HepG2 (cell line): ENCODE results near the gene RHOT2. TPM values are rescaled to one million over a fixed set of nuclear protein-coding genes. Genes with fewer than 3 reads are reported as not detected.

Experiments used
- MTA1 ChIP-seq: sonication (generic); formaldehyde crosslinking; IDR thresholded peaks from 2 replicates; pipeline ENCODE4 v1.4.0; 2020; ENCODE audit warnings: missing genetic modification reagents, mild to moderate bottlenecking, borderline replicate concordance
- TBX2 ChIP-seq: sonication (generic); formaldehyde crosslinking; IDR thresholded peaks from 2 replicates; pipeline ENCODE4 v1.5.0; 2020; ENCODE audit warnings: missing genetic modification reagents, mild to moderate bottlenecking, borderline replicate concordance
- TCF7L2 ChIP-seq: IDR thresholded peaks from 2 replicates; pipeline ENCODE4 v1.6.1; 2011; ENCODE audit warnings: mild to moderate bottlenecking, low read depth, low read length, moderate library complexity
- ZNF747 ChIP-seq: sonication (generic); formaldehyde crosslinking; IDR thresholded peaks from 2 replicates; pipeline ENCODE4 v1.8.1; 2023; ENCODE audit warnings: missing genetic modification reagents, mild to moderate bottlenecking, borderline replicate concordance
- ZNF766 ChIP-seq: sonication (generic); formaldehyde crosslinking; IDR thresholded peaks from 2 replicates; pipeline ENCODE4 v1.5.0; 2020; ENCODE audit warnings: missing genetic modification reagents, borderline replicate concordance
- polyA plus RNA-seq, 8 experiments: library from polyadenylated mRNA; depleted of rRNA in 3 of 8; stranded (reverse) in 7 of 8; unstranded in 1 of 8; fragments of >200 nt; fragmentation: Illumina TruSeq in 4 of 8; extraction: Trizol in 4 of 8; gene quantifications; 2 replicates each; pipeline versions ENCODE4 v1.2.1 to v1.2.3, GENCODE V29; 2011 to 2016; ENCODE audit warnings: low read depth in 4 of 8, missing spikeins in 1 of 8, mixed read lengths in 1 of 8; ENCODE audit not compliant: insufficient read depth in 1 of 8
- total RNA-seq, 5 experiments: library from RNA; depleted of rRNA; stranded (reverse); fragments of >200 nt; fragmentation: Illumina TruSeq; extraction: Trizol; gene quantifications; 2 replicates each; pipeline ENCODE4 v1.2.3, GENCODE V29; 2016; ENCODE audit warnings: low read depth in 1 of 5
- TF ChIP-seq, protein P1 (sequence below), 2 experiments: fragments of 450-650 bp in 1 of 2; sonication (generic) in 1 of 2; formaldehyde crosslinking in 1 of 2; IDR thresholded peaks; 2 replicates each; pipeline versions ENCODE4 v1.6.1 to v1.8.0; 2016 to 2022; ENCODE audit warnings: antibody characterized with exemption in 1 of 2, mild to moderate bottlenecking in 1 of 2, missing genetic modification reagents in 1 of 2
- TF ChIP-seq, protein P2 (sequence below): sonication (generic); formaldehyde crosslinking; IDR thresholded peaks from 2 replicates; pipeline ENCODE4 v1.5.1; 2020; ENCODE audit warnings: missing genetic modification reagents, mild to moderate bottlenecking, borderline replicate concordance
- TF ChIP-seq, protein P3 (sequence below), 2 experiments: sonication (generic) in 1 of 2; formaldehyde crosslinking in 1 of 2; IDR thresholded peaks; 2 replicates each; pipeline versions ENCODE4 v1.4.0 to v1.6.1; 2016 to 2020; ENCODE audit warnings: borderline replicate concordance in 1 of 2, low read depth in 1 of 2, mild to moderate bottlenecking in 1 of 2, missing genetic modification reagents in 1 of 2
- TF ChIP-seq, protein P4 (sequence below): IDR thresholded peaks from 2 replicates; pipeline ENCODE4 v1.6.1; 2016; ENCODE audit warnings: low read depth

Gene RHOT2
- total and polyA plus RNA-seq, 2 of the 13 experiments (the other 11 are each of a cell fraction or from before 2014, with no cell fraction given): 63.6 to 76.9 TPM

DNA sequence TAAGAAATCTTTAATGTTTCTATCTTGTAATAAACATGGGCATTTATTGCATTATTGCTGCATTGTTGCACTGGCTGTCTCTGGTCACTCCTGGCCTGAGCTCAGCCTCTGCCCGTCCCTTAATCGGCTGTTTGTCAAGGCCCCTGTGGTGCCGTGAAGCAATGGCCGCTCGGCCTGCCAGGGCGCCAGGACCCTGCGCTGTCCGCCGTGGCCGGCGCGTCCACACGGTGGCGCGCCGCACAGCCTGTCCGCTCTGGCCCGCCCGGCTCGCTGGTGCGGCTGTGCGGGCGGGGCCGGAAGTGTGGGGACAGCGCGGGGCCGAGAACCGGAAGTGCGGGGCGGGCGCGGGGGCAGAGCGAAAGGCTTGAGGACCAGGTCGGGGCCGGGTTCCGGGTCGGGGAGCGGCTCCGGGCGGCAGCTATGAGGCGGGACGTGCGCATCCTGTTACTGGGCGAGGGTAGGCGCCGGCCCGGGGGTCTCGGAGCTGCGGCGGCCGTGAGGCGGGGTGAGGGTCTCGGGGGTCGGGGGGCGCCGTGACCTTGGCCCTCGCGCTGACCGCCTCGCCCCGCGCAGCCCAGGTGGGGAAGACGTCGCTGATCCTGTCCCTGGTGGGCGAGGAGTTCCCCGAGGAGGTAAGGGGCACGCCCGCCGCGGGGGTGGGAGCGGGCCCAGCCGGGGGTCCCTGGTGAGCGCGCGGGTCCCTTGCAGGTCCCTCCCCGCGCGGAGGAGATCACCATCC lies at the start of gene RHOT2 (continued):
- TF ChIP-seq, protein P1, sequence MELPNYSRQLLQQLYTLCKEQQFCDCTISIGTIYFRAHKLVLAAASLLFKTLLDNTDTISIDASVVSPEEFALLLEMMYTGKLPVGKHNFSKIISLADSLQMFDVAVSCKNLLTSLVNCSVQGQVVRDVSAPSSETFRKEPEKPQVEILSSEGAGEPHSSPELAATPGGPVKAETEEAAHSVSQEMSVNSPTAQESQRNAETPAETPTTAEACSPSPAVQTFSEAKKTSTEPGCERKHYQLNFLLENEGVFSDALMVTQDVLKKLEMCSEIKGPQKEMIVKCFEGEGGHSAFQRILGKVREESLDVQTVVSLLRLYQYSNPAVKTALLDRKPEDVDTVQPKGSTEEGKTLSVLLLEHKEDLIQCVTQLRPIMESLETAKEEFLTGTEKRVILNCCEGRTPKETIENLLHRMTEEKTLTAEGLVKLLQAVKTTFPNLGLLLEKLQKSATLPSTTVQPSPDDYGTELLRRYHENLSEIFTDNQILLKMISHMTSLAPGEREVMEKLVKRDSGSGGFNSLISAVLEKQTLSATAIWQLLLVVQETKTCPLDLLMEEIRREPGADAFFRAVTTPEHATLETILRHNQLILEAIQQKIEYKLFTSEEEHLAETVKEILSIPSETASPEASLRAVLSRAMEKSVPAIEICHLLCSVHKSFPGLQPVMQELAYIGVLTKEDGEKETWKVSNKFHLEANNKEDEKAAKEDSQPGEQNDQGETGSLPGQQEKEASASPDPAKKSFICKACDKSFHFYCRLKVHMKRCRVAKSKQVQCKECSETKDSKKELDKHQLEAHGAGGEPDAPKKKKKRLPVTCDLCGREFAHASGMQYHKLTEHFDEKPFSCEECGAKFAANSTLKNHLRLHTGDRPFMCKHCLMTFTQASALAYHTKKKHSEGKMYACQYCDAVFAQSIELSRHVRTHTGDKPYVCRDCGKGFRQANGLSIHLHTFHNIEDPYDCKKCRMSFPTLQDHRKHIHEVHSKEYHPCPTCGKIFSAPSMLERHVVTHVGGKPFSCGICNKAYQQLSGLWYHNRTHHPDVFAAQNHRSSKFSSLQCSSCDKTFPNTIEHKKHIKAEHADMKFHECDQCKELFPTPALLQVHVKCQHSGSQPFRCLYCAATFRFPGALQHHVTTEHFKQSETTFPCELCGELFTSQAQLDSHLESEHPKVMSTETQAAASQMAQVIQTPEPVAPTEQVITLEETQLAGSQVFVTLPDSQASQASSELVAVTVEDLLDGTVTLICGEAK (IDR thresholded peaks at IDR 0.05): peak; percentile 71
- TF ChIP-seq, protein P1 (CRISPR knock-in tag; IDR thresholded peaks at IDR 0.05): no peak
- TF ChIP-seq, protein P2, sequence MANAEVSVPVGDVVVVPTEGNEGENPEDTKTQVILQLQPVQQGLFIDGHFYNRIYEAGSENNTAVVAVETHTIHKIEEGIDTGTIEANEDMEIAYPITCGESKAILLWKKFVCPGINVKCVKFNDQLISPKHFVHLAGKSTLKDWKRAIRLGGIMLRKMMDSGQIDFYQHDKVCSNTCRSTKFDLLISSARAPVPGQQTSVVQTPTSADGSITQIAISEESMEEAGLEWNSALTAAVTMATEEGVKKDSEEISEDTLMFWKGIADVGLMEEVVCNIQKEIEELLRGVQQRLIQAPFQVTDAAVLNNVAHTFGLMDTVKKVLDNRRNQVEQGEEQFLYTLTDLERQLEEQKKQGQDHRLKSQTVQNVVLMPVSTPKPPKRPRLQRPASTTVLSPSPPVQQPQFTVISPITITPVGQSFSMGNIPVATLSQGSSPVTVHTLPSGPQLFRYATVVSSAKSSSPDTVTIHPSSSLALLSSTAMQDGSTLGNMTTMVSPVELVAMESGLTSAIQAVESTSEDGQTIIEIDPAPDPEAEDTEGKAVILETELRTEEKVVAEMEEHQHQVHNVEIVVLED (CRISPR knock-in tag): peak; percentile 75
- no peak for TF ChIP-seq TCF7L2
- peak; percentile 21; the same call in 1 of the 2 replicates for TF ChIP-seq TBX2 (CRISPR knock-in tag)
- TF ChIP-seq MTA1 (CRISPR knock-in tag): peak; percentile 83; the same call in 1 of the 2 replicates
- TF ChIP-seq, protein P3, sequence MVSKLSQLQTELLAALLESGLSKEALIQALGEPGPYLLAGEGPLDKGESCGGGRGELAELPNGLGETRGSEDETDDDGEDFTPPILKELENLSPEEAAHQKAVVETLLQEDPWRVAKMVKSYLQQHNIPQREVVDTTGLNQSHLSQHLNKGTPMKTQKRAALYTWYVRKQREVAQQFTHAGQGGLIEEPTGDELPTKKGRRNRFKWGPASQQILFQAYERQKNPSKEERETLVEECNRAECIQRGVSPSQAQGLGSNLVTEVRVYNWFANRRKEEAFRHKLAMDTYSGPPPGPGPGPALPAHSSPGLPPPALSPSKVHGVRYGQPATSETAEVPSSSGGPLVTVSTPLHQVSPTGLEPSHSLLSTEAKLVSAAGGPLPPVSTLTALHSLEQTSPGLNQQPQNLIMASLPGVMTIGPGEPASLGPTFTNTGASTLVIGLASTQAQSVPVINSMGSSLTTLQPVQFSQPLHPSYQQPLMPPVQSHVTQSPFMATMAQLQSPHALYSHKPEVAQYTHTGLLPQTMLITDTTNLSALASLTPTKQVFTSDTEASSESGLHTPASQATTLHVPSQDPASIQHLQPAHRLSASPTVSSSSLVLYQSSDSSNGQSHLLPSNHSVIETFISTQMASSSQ (IDR thresholded peaks at IDR 0.05; ENCODE audit: low read depth): no peak
- TF ChIP-seq, protein P3 (CRISPR knock-in tag; IDR thresholded peaks at IDR 0.05; ENCODE audit: borderline replicate concordance): peak; percentile 72
- TF ChIP-seq, protein P4, sequence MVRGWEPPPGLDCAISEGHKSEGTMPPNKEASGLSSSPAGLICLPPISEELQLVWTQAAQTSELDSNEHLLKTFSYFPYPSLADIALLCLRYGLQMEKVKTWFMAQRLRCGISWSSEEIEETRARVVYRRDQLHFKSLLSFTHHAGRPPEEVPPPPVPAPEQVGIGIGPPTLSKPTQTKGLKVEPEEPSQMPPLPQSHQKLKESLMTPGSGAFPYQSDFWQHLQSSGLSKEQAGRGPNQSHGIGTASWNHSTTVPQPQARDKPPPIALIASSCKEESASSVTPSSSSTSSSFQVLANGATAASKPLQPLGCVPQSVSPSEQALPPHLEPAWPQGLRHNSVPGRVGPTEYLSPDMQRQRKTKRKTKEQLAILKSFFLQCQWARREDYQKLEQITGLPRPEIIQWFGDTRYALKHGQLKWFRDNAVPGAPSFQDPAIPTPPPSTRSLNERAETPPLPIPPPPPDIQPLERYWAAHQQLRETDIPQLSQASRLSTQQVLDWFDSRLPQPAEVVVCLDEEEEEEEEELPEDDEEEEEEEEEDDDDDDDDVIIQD (CRISPR knock-in tag): peak; percentile 75; the same call in 1 of the 2 replicates
- TF ChIP-seq ZNF747 (CRISPR knock-in tag): peak; percentile 24; the same call in 1 of the 2 replicates
- peak; percentile 73; the same call in 1 of the 2 replicates for TF ChIP-seq ZNF766 (CRISPR knock-in tag)
